COR-L47 (cell line): ENCODE measurements around the gene CFAP61.

ENCODE experiments used
- DNase-seq: peaks from one replicate; lab custom pipeline; 2025; lab: John Stamatoyannopoulos, UW

The CFAP61 gene

GRCh38 chr20:20181322-20181721, 129.0 kb downstream of the CFAP61 start:
- DNase-seq, result no peak

GRCh38 chr20:20184149-20184548, 131.8 kb downstream of the CFAP61 start:
- no peak for DNase-seq

GRCh38 chr20:20184706-20185105, 132.4 kb downstream of the CFAP61 start:
- no peak for DNase-seq

GRCh38 chr20:20188647-20189046, 136.3 kb downstream of the CFAP61 start:
- DNase-seq, result no peak

GRCh38 chr20:20192366-20192765, 140.0 kb downstream of the CFAP61 start:
- peak; percentile 46 for DNase-seq

- DNase-seq, result no peak
Observed at GRCh38 chr20:20195021-20195705, 142.8 kb downstream of the CFAP61 start.

- no peak for DNase-seq
Observed at GRCh38 chr20:20196610-20197009, 144.3 kb downstream of the CFAP61 start.

- DNase-seq, result no peak
Observed at GRCh38 chr20:20198011-20198410, 145.7 kb downstream of the CFAP61 start.

GRCh38 chr20:20199361-20200160, 147.2 kb downstream of the CFAP61 start:
- DNase-seq, result peak; percentile 56

GRCh38 chr20:20201124-20201523, 148.8 kb downstream of the CFAP61 start:
- DNase-seq, result no peak

- no peak for DNase-seq
Observed at GRCh38 chr20:20201639-20202038, 149.3 kb downstream of the CFAP61 start.

GRCh38 chr20:20202768-20203167, 150.4 kb downstream of the CFAP61 start:
- no peak for DNase-seq

- no peak for DNase-seq
Observed at GRCh38 chr20:20203784-20204183, 151.5 kb downstream of the CFAP61 start.

- peak; percentile 49 for DNase-seq
Observed at GRCh38 chr20:20204256-20204655, 151.9 kb downstream of the CFAP61 start.

GRCh38 chr20:20205141-20205861, 153.0 kb downstream of the CFAP61 start:
- no peak for DNase-seq

- DNase-seq, result no peak
Observed at GRCh38 chr20:20205862-20206236, 153.5 kb downstream of the CFAP61 start.

GRCh38 chr20:20206788-20207187, 154.5 kb downstream of the CFAP61 start:
- DNase-seq, result no peak

- no peak for DNase-seq
Observed at GRCh38 chr20:20207291-20207690, 155.0 kb downstream of the CFAP61 start.

GRCh38 chr20:20207872-20208271, 155.5 kb downstream of the CFAP61 start:
- no peak for DNase-seq

- no peak for DNase-seq
Observed at GRCh38 chr20:20209684-20210083, 157.4 kb downstream of the CFAP61 start.

GRCh38 chr20:20210327-20210726, 158.0 kb downstream of the CFAP61 start:
- no peak for DNase-seq

- no peak for DNase-seq
Observed at GRCh38 chr20:20210943-20211273, 158.6 kb downstream of the CFAP61 start.
